B cell (primary cell): ENCODE results near the gene TSPAN5. TPM values are rescaled to one million over a fixed set of nuclear protein-coding genes. Genes with fewer than 3 reads are reported as not detected.

Experiments
- ATAC-seq: fragments of 200-7000 bp; cut with Tn5 transposase; one replicate; pipeline ENCODE4 v1.10.0; 2021; ENCODE audit warnings: low read depth, mild to moderate bottlenecking, moderate number of reproducible peaks, moderate library complexity
- CTCF ChIA-PET: fragments of 350-600 bp; sonication (Branson Sonifier 250); formaldehyde crosslinking; loops from one replicate; lab custom pipeline; 2021; ENCODE audit warnings: antibody characterized with exemption, inconsistent platforms; lab: Charles Lee
- POLR2A ChIA-PET: fragments of 350-600 bp; sonication (Branson Sonifier 250); formaldehyde crosslinking; loops from one replicate; lab custom pipeline; 2021; ENCODE audit warnings: antibody characterized with exemption; lab: Charles Lee
- DNase-seq: peaks from one replicate; pipeline ENCODE4 v3.0.0; 2013
- H2AFZ ChIP-seq: 2 replicates; pipeline ENCODE4 v1.6.1; 2012; ENCODE audit warnings: mild to moderate bottlenecking, low read depth, low read length; ENCODE audit not compliant: insufficient read depth, poor library complexity, severe bottlenecking
- H3K27ac ChIP-seq, 2 donors: 1 replicate in 1 of 2; 2 replicates in 1 of 2; pipeline ENCODE4 v1.5.1; 2012 to 2013; ENCODE audit warnings: low read length in 2 of 2, mild to moderate bottlenecking in 2 of 2, moderate library complexity in 1 of 2
- H3K27me3 ChIP-seq, 4 experiments: fragments of 200-600 bp in 1 of 4; sonication (generic) in 1 of 4; replicated peaks in 1 of 4; 1 replicate in 2 of 4; 2 replicates in 2 of 4; pipeline versions ENCODE4 v1.6.1 to v1.7.0; 2013 to 2016; ENCODE audit warnings: low read length in 3 of 4, mild to moderate bottlenecking in 2 of 4, mixed read lengths in 1 of 4, moderate library complexity in 1 of 4; ENCODE audit not compliant: insufficient read depth in 4 of 4, control insufficient read depth in 3 of 4; ENCODE audit errors: control extremely low read depth in 1 of 4
- H3K36me3 ChIP-seq, 2 experiments: replicated peaks in 1 of 2; 1 replicate in 1 of 2; 2 replicates in 1 of 2; pipeline versions ENCODE4 v1.6.1 to v1.7.1; 2013; ENCODE audit warnings: low read length in 1 of 2; ENCODE audit not compliant: insufficient read depth in 2 of 2, control insufficient read depth in 1 of 2; ENCODE audit errors: control extremely low read depth in 1 of 2, extremely low read depth in 1 of 2
- H3K4me1 ChIP-seq, 2 donors: fragments of 200-600 bp in 1 of 2; sonication (generic) in 1 of 2; 1 replicate in 1 of 2; 2 replicates in 1 of 2; pipeline versions ENCODE4 v1.5.1 to v1.6.1; 2013 to 2017; ENCODE audit warnings: low read length in 2 of 2; ENCODE audit not compliant: control insufficient read depth in 2 of 2, insufficient read depth in 2 of 2
- H3K4me2 ChIP-seq: replicated peaks from 2 replicates; pipeline ENCODE3; 2012; ENCODE audit warnings: mild to moderate bottlenecking, low read depth, low read length; ENCODE audit not compliant: poor library complexity, severe bottlenecking
- H3K4me3 ChIP-seq, 5 experiments: fragments of 200-600 bp in 1 of 5; sonication (generic) in 1 of 5; 1 replicate in 3 of 5; 2 replicates in 2 of 5; pipeline versions ENCODE4 v1.5.1 to v1.7.0; 2011 to 2016; ENCODE audit warnings: low read length in 4 of 5, mild to moderate bottlenecking in 4 of 5, low read depth in 2 of 5, control low read depth in 1 of 5, moderate library complexity in 1 of 5; ENCODE audit not compliant: insufficient read depth in 1 of 5; ENCODE audit errors: control extremely low read depth in 1 of 5, extremely low read depth in 1 of 5
- H3K79me2 ChIP-seq: fragments of 200-600 bp; sonication (generic); one replicate; pipeline ENCODE4 v1.6.0; 2016; ENCODE audit warnings: low read length; ENCODE audit not compliant: control insufficient read depth, insufficient read depth
- H3K9ac ChIP-seq: fragments of 200-600 bp; sonication (generic); 2 replicates; pipeline ENCODE4 v1.6.1; 2017; ENCODE audit warnings: mild to moderate bottlenecking, low read length, moderate library complexity
- H3K9me3 ChIP-seq, 3 donors: one replicate each; pipeline versions ENCODE4 v1.6.1 to v1.7.1; 2013; ENCODE audit warnings: low read length in 2 of 3; ENCODE audit not compliant: control insufficient read depth in 2 of 3, insufficient read depth in 1 of 3; ENCODE audit errors: control extremely low read depth in 1 of 3
- H4K20me1 ChIP-seq: 2 replicates; pipeline ENCODE4 v1.6.0; 2012; ENCODE audit warnings: mild to moderate bottlenecking, low read length; ENCODE audit not compliant: insufficient read depth, control insufficient read depth, poor library complexity, severe bottlenecking
- H3K27ac Mint-ChIP-seq: one replicate; pipeline ENCODE4 v1.8.0; 2021; ENCODE audit warnings: mixed read lengths
- H3K27me3 Mint-ChIP-seq: one replicate; pipeline ENCODE4 v1.8.0; 2021; ENCODE audit warnings: mixed read lengths
- H3K4me1 Mint-ChIP-seq: one replicate; pipeline ENCODE4 v1.8.0; 2021; ENCODE audit warnings: mixed read lengths
- H3K4me3 Mint-ChIP-seq: one replicate; pipeline ENCODE4 v1.8.0; 2021; ENCODE audit warnings: mixed read lengths
- H3K9me3 Mint-ChIP-seq: one replicate; pipeline ENCODE4 v1.8.0; 2022; ENCODE audit warnings: mixed read lengths; ENCODE audit not compliant: insufficient read depth
- CTCF ChIP-seq: fragments of 200-600 bp; IDR thresholded peaks from one replicate; pipeline ENCODE4 v1.8.0; 2022; ENCODE audit warnings: antibody characterized with exemption, mild to moderate bottlenecking
- EZH2 ChIP-seq: IDR thresholded peaks from 2 replicates; pipeline ENCODE4 v1.6.1; 2012; ENCODE audit warnings: borderline replicate concordance, low read depth, mild to moderate bottlenecking, moderate library complexity, low read length; ENCODE audit not compliant: insufficient read depth, poor library complexity, severe bottlenecking
- WGBS: methylation state at CpG from one replicate; pipeline ENCODE4 v1.1.5; 2013; ENCODE audit warnings: missing lambda C conversion rate; ENCODE audit not compliant: insufficient coverage; 5-methylcytosine and 5-hydroxymethylcytosine counted together
- intact Hi-C: fragments of 100-400 bp; cut with micrococcal nuclease; formaldehyde crosslinking; loops from one replicate; pipeline ENCODE4 v1.10.0; 2022
- polyA plus RNA-seq: library from polyadenylated mRNA; depleted of rRNA; stranded (reverse); fragments of >200 nt; gene quantifications from 2 replicates; pipeline ENCODE4 v1.2.3, GENCODE V29; 2012
- total RNA-seq, 2 donors: library from RNA; stranded (reverse); fragments of 120-200 nt in 1 of 2; gene quantifications; 1 replicate in 1 of 2; 2 replicates in 1 of 2; pipeline versions ENCODE4 v1.2.3 to v1.2.4, GENCODE V29; 2013 to 2022

Gene TSPAN5
- total and polyA plus RNA-seq, 2 donors (not counting 1 experiment from before 2014, with no cell fraction given): 2.6 to 5.3 TPM

GRCh38 chr4:98452091-98452490, 206.3 kb downstream of the TSPAN5 start:
- peaks cover 24 to 25% of the 10 kb centered on the region in 2 donors for H3K4me1 ChIP-seq
- H3K4me1 Mint-ChIP-seq: peaks cover 34% of the 10 kb centered on the region
- WGBS: 100% methylated on average over 1 of the region's 3 CpGs
- H3K4me3 ChIP-seq: no peak overlapping the region
- TF ChIP-seq CTCF (no peak), EZH2 (no peak)
- H3K27me3 Mint-ChIP-seq: no peaks in the 10 kb centered on the region
- no peak overlapping the region for H3K4me2 ChIP-seq
- peaks cover 4% of the 10 kb centered on the region for H3K9me3 Mint-ChIP-seq
- no peak overlapping the region for H3K4me3 Mint-ChIP-seq
- intact Hi-C loops: no loop called here
- no peak overlapping the region for H2AFZ ChIP-seq
- H3K27ac ChIP-seq: no peak overlapping the region
- H3K27me3 ChIP-seq: no peaks in the 10 kb centered on the region
- no peaks in the 10 kb centered on the region for H4K20me1 ChIP-seq
- no peaks in the 10 kb centered on the region for H3K79me2 ChIP-seq
- no peak for ATAC-seq
- H3K9ac ChIP-seq: no peak overlapping the region
- no peak overlapping the region for H3K27ac Mint-ChIP-seq
- POLR2A ChIA-PET: interaction anchor here (0.6 kb wide), 1 partner anchor 16 kb away, joined by 3 read pairs; no protein-coding TSS in a partner anchor
- peaks cover 0 to 5% (median 1%) of the 10 kb centered on the region in 3 donors for H3K9me3 ChIP-seq
- H3K36me3 ChIP-seq: no peaks in the 10 kb centered on the region
- CTCF ChIA-PET: interaction anchor here (1.2 kb wide), 1 partner anchor 15 kb away, joined by 4 read pairs; no protein-coding TSS in a partner anchor
- no peak for DNase-seq

- Histone ChIP-seq H3K4me3 (no peak overlapping the region), H3K36me3 (peaks cover 0 to 2% of the 10 kb centered on the region in 2 experiments), H2AFZ (no peak overlapping the region), H3K79me2 (no peaks in the 10 kb centered on the region), H3K27me3 (no peaks in the 10 kb centered on the region), H3K9me3 (peaks cover 0 to 5% (median 1%) of the 10 kb centered on the region in 3 donors), H3K4me1 (peaks cover 35 to 42% of the 10 kb centered on the region in 2 donors), H3K27ac (no peak overlapping the region), H3K9ac (no peak overlapping the region), H4K20me1 (no peaks in the 10 kb centered on the region), H3K4me2 (peak overlapping the region; percentile 41)
- DNase-seq: peak; percentile 17
- H3K27me3 Mint-ChIP-seq: no peaks in the 10 kb centered on the region
- intact Hi-C loops: loop anchor here (5.0 to 10.0 kb wide), 2 partner anchors 206 to 1368 kb away; partner anchors contain the start of genes DAPP1 and TSPAN5
- H3K4me3 Mint-ChIP-seq: no peak overlapping the region
- peaks cover 4% of the 10 kb centered on the region for H3K9me3 Mint-ChIP-seq
- peaks cover 49% of the 10 kb centered on the region for H3K4me1 Mint-ChIP-seq
- peak overlapping the region; percentile 7 for H3K27ac Mint-ChIP-seq
- TF ChIP-seq EZH2: no peak
- no peak for TF ChIP-seq CTCF
- ChIA-PET CTCF (interaction anchor here (0.6 to 1.5 kb wide), 6 partner anchors 19 to 1250 kb away, joined by 3 to 6 read pairs (median 3); no protein-coding TSS in a partner anchor), POLR2A (interaction anchor here (0.6 kb wide), 1 partner anchor 98 kb away, joined by 3 read pairs; no protein-coding TSS in a partner anchor)
- no peak for ATAC-seq
Observed at GRCh38 chr4:98448908-98449307, 209.5 kb downstream of the TSPAN5 start.
